Measurements from ENCODE around the gene PARN.

Gene PARN

DNA sequence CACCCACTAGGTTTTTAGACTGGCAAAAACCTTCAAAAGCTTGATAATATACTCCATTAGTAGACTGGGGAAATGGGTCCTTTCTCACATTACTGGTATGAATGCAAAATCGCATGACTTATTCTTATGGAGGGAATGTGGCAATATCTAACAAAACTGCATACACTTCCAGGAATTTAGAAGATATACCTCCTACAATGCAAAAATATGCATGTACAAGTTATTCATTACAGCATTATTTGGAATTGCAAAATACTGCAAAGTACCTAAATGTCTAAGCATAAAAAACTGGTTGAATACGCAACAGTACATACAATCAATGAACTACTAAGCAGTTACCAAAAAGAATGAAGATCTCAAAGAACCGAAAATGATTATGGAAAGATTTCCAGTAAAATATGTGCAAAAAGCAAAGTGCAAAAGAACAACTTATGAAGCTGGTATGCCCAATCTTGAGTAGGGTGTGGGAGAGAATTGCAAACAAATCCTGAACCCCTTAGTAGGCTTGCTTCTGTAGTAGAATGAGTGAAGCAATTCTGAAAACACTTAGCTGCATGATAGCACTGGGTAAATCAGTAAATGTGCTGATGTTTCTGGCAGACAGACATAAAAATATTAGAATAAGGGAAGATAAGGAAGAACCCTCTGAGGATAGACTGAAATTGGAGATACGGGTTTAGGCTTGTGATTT, 180.1 kb downstream of the PARN start:
- no peak for DNase-seq (ENCODE audit: low read depth)
- H3K4me3 ChIP-seq (ENCODE audit: low read depth, low read length), result no peak overlapping the region
- TF ChIP-seq POLR2A (IDR thresholded peaks at IDR 0.05; ENCODE audit: extremely low read depth, insufficient read length) (no peak), MYC (IDR thresholded peaks at IDR 0.05; ENCODE audit: low read depth, low read length) (no peak)
- TF ChIP-seq, protein P1, sequence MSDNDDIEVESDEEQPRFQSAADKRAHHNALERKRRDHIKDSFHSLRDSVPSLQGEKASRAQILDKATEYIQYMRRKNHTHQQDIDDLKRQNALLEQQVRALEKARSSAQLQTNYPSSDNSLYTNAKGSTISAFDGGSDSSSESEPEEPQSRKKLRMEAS (IDR thresholded peaks at IDR 0.05; ENCODE audit: low read depth, low read length), result no peak
- TF ChIP-seq, protein P2, sequence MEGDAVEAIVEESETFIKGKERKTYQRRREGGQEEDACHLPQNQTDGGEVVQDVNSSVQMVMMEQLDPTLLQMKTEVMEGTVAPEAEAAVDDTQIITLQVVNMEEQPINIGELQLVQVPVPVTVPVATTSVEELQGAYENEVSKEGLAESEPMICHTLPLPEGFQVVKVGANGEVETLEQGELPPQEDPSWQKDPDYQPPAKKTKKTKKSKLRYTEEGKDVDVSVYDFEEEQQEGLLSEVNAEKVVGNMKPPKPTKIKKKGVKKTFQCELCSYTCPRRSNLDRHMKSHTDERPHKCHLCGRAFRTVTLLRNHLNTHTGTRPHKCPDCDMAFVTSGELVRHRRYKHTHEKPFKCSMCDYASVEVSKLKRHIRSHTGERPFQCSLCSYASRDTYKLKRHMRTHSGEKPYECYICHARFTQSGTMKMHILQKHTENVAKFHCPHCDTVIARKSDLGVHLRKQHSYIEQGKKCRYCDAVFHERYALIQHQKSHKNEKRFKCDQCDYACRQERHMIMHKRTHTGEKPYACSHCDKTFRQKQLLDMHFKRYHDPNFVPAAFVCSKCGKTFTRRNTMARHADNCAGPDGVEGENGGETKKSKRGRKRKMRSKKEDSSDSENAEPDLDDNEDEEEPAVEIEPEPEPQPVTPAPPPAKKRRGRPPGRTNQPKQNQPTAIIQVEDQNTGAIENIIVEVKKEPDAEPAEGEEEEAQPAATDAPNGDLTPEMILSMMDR (IDR thresholded peaks at IDR 0.05; ENCODE audit: low read depth, low read length), result no peak

DNA sequence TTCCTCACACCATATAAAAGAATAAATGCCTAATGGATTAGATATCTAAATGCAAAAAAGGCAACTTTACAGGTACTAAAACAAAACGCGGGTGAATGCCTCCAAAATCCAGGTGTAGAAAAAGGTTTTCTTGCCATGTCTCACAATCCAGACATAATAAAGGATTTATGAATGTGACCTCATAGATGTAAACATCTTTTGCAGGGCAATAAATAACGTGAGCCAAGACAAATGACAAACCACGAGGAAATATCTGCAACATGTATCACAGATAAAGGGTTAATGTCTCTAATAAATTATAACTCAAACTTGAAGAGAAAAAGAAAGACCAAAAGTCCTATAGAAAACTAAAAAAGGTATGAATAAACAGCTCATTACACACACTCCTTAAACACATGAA, 180.7 kb downstream of the PARN start:
- TF ChIP-seq, protein P2 (IDR thresholded peaks at IDR 0.05; ENCODE audit: low read depth, low read length), result no peak
- no peak for DNase-seq (ENCODE audit: low read depth)
- H3K4me3 ChIP-seq (ENCODE audit: low read depth, low read length), result no peak overlapping the region

DNA sequence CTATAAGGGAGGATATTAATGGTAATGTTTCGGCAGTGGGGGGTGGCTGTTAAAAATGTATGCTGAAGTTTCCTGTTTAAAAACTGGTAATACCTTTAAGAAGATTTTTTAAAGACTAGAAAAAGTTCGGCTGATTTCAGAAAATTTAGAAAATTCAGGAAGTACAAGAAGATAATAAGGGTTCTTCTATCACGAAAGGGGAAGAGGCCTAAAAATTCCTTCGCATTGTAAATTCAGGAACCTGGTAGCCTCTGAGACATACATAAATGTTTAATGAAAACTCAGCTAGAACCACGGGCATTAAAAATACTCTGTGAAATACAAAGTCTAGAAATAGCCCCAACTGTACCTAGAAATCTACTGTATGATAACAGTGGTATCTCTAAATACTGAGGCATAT, 181.2 kb downstream of the PARN start:
- TF ChIP-seq, protein P2 (IDR thresholded peaks at IDR 0.05; ENCODE audit: low read depth, low read length), result no peak
- TF ChIP-seq POLR2A (IDR thresholded peaks at IDR 0.05; ENCODE audit: extremely low read depth, insufficient read length), result no peak
- TF ChIP-seq MYC (IDR thresholded peaks at IDR 0.05; ENCODE audit: low read depth, low read length), result no peak
- TF ChIP-seq, protein P1 (IDR thresholded peaks at IDR 0.05; ENCODE audit: low read depth, low read length), result no peak
- DNase-seq (ENCODE audit: low read depth), result no peak
- H3K4me3 ChIP-seq (ENCODE audit: low read depth, low read length), result no peak overlapping the region

DNA sequence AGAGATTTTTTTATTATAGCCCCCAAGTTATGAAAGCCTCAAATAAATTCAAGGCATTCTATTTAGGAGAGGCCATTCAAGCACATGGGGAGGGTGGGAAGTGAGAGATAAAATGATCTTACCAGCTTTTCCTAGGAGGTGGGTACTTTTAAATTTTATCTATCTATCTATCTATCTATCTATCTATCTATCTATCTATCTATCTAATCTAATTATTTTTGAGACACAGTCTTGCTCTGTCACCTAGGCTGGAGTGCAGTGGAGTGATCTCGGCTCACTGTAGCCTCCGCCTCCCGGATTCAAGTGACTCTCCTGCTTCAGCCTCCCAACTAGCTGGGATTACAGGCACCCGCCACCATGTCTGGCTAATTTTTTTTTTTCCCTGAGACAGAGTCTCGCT, 182.3 kb downstream of the PARN start:
- H3K4me3 ChIP-seq (ENCODE audit: low read depth, low read length), result no peak overlapping the region
- no peak for DNase-seq (ENCODE audit: low read depth)
- no peak for TF ChIP-seq MYC (IDR thresholded peaks at IDR 0.05; ENCODE audit: low read depth, low read length)
- TF ChIP-seq, protein P1 (IDR thresholded peaks at IDR 0.05; ENCODE audit: low read depth, low read length), result no peak
- TF ChIP-seq POLR2A (IDR thresholded peaks at IDR 0.05; ENCODE audit: extremely low read depth, insufficient read length), result no peak

DNA sequence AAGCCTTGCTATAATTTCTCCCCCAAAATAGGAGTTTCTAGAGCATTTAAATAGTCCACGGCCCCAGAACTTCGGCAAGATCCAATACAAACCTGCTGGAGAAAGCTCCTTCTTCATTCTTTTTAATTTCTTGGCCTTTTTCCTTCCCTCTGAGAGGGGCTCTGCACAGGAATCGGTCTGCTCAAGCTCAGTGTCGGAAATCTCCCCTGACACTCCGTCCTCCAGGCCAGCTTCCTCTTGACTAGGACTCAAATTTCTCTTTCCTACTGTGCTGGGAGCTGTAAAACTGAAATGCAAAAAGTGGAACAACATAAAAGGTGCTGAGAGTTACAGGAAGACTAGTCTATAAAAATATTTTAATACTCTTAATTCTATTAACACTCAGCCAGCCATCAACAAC, 183.3 kb downstream of the PARN start:
- no peak overlapping the region for H3K4me3 ChIP-seq (ENCODE audit: low read depth, low read length)
- TF ChIP-seq MYC (IDR thresholded peaks at IDR 0.05; ENCODE audit: low read depth, low read length) (no peak), POLR2A (IDR thresholded peaks at IDR 0.05; ENCODE audit: extremely low read depth, insufficient read length) (no peak)
- TF ChIP-seq, protein P2 (IDR thresholded peaks at IDR 0.05; ENCODE audit: low read depth, low read length), result no peak
- TF ChIP-seq, protein P1 (IDR thresholded peaks at IDR 0.05; ENCODE audit: low read depth, low read length), result no peak
- no peak for DNase-seq (ENCODE audit: low read depth)

DNA sequence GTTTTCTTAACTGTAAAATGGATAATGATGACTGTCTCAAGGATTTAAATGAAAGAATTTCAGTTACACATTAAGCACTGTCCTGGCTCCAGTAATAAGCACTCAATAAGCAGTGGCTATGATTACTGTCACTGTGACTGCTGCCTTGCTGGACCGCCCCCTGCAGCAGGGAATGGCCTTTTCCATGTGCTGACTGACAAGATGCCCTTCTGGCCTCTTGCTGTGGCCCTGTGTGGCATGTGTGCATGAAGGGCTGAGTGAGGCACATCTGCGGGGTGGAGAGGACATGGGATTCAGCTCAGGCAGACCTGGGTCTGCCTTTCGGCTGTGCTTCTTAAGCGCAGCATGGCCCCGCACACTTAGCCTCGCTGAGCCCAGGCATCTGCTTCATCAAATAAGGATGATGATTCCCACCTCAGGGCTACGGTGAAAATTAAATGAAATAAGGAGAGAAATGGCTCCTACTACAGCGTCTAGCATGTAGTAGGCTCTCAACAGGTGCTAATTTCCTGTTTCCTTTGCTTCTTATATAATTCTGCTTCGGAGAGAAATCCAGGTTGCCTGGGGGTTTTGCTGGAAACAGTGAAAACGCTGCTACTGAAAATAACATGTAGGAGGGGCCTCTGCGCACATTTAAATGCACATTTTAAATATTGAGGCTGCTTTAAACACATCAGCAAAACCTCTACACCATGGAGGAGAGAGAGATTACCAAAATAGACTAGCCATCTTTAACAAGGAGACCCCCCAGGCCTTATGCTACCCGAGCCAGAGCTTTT, 183.9 kb downstream of the PARN start:
- TF ChIP-seq MYC (IDR thresholded peaks at IDR 0.05; ENCODE audit: low read depth, low read length) (no peak), POLR2A (IDR thresholded peaks at IDR 0.05; ENCODE audit: extremely low read depth, insufficient read length) (no peak)
- TF ChIP-seq, protein P2 (IDR thresholded peaks at IDR 0.05; ENCODE audit: low read depth, low read length), result no peak
- TF ChIP-seq, protein P1 (IDR thresholded peaks at IDR 0.05; ENCODE audit: low read depth, low read length), result no peak
- DNase-seq (ENCODE audit: low read depth), result no peak
- H3K4me3 ChIP-seq (ENCODE audit: low read depth, low read length), result no peak overlapping the region
